OCI-LY7 (cell line): Measurements from ENCODE around the gene PLEK.

Source experiments
- CTCF ChIP-seq: fragments of 200-600 bp; sonication (generic); conservative IDR thresholded peaks from 2 replicates; pipeline ENCODE4 v1.5.1; 2014; ENCODE audit warnings: mild to moderate bottlenecking, antibody characterized with exemption, low read length, moderate library complexity, mixed read lengths
- EZH2phosphoT487 ChIP-seq: fragments of 200-600 bp; sonication (generic); IDR thresholded peaks from 2 replicates; pipeline ENCODE4 v1.6.1; 2018; ENCODE audit warnings: low read depth, borderline replicate concordance, mild to moderate bottlenecking, mixed run types, antibody characterized with exemption, low read length, moderate library complexity, mixed read lengths

GRCh38 chr2:68369337-68369734 lies 4.3 kb downstream of the PLEK start:
- TF ChIP-seq CTCF: no peak
- no peak for TF ChIP-seq EZH2phosphoT487
